ENCODE data around the gene VANGL2. TPM values are rescaled to one million over a fixed set of nuclear protein-coding genes. Genes with fewer than 3 reads are reported as not detected.

Gene VANGL2
- total and polyA plus RNA-seq, 9 of the 15 experiments (the other 6 are each of a cell fraction or from before 2014, with no cell fraction given) = 0.28 to 4.0 (median 0.98) TPM

GRCh38 chr1:160428655-160429054 is 28.3 kb downstream of the VANGL2 start (continued):
- TF ChIP-seq PATZ1 (CRISPR knock-in tag; IDR thresholded peaks at IDR 0.05; ENCODE audit: borderline replicate concordance) = no peak
- TF ChIP-seq ZNF766 (CRISPR knock-in tag; conservative IDR thresholded peaks at IDR 0.05) = peak; percentile 75; the same call in 1 of the 2 replicates
- TF ChIP-seq BCL6 (CRISPR knock-in tag; IDR thresholded peaks at IDR 0.05) = no peak

GRCh38 chr1:160429125-160429561 is 28.8 kb downstream of the VANGL2 start:
- Histone ChIP-seq H3K4me3 (no peak overlapping the region), H3K9me1 (ENCODE audit: control insufficient read depth, insufficient read depth, low read length) (no peaks in the 10 kb centered on the region), H3K9ac (ENCODE audit: insufficient read depth in 1 of 2, low read depth in 2 of 2, low read length in 2 of 2) (no peak overlapping the region), H3K4me2 (ENCODE audit: insufficient read depth, low read length) (no peak overlapping the region), H3K36me3 (ENCODE audit: control insufficient read depth, insufficient read depth, low read length) (no peaks in the 10 kb centered on the region), H3K79me2 (ENCODE audit: control insufficient read depth, insufficient read depth, low read length) (no peaks in the 10 kb centered on the region), H2AFZ (ENCODE audit: low read depth, low read length) (peak overlapping the region; percentile 41), H4K20me1 (replicated peaks; ENCODE audit: control insufficient read depth, insufficient read depth, low read length) (no peaks in the 10 kb centered on the region), H3K27ac (ENCODE audit: extremely low read depth, low read depth, low read length) (no peak overlapping the region; the same call in 2 of the 3 replicates), H3K9me3 (replicated peaks; ENCODE audit: control insufficient read depth, insufficient read depth, low read depth, low read length) (no peaks in the 10 kb centered on the region), H3K27me3 (ENCODE audit: control insufficient read depth in 2 of 2, insufficient read depth in 2 of 2, low read length in 2 of 2) (no peaks in the 10 kb centered on the region), H3K4me1 (replicated peaks in 1 of 2; ENCODE audit: control insufficient read depth in 2 of 2, insufficient read depth in 2 of 2, low read length in 2 of 2) (peaks cover 4 to 16% of the 10 kb centered on the region in 2 experiments; a peak in 4 of 5 replicates)
- FAIRE-seq (no peak), ATAC-seq (peak; percentile 67), DNase-seq (ENCODE audit: extremely low read depth in 1 of 4, low spot score in 3 of 4) (peak in 1 of 4 experiments; percentile 21)
- CTCF ChIA-PET (ENCODE audit: low intra/inter-chr PET ratio) = interaction anchor here (1.1 to 4.1 kb wide), 5 partner anchors 178 to 525 kb away, joined by 3 to 54 read pairs (median 7); partner anchors contain the start of gene ITLN2
- POLR2A ChIA-PET = interaction anchor here (1.0 kb wide), 1 partner anchor 111 kb away, joined by 4 read pairs; no protein-coding TSS in a partner anchor
- in situ Hi-C loops (cut with MboI) = loop anchor here (5.0 kb wide), 1 partner anchor 178 kb away; no protein-coding TSS in a partner anchor
- no TSS peak for BruUV-seq (replicated peaks)
- intact Hi-C loops (cut with micrococcal nuclease) = loop anchor here (2.0 kb wide), 1 partner anchor 112 kb away; no protein-coding TSS in a partner anchor
- 20% methylated on average over 2 of the region's 2 CpGs for WGBS (ENCODE audit: insufficient coverage, low coverage, missing lambda C conversion rate)
- peak; percentile 35 for TF ChIP-seq RREB1 (CRISPR knock-in tag; IDR thresholded peaks at IDR 0.05)
- TF ChIP-seq SMAD4 (CRISPR knock-in tag; conservative IDR thresholded peaks at IDR 0.05) = 0 out of 2 replicates have a peak, but pooled peaks have one; percentile 4
- TF ChIP-seq CXXC5 (CRISPR knock-in tag; IDR thresholded peaks at IDR 0.05) = 0 out of 2 replicates have a peak, but pooled peaks have one; percentile 10
- TF ChIP-seq SP1 (CRISPR knock-in tag; IDR thresholded peaks at IDR 0.05) = 0 out of 2 replicates have a peak, but pooled peaks have one; percentile 35
- TF ChIP-seq ZNF395 (CRISPR knock-in tag; IDR thresholded peaks at IDR 0.05) = peak; percentile 63; the same call in 1 of the 2 replicates
- TF ChIP-seq DMBX1 (CRISPR knock-in tag; IDR thresholded peaks at IDR 0.05; ENCODE audit: borderline replicate concordance) = peak; percentile 27; the same call in 1 of the 2 replicates
- TF ChIP-seq ZNF311 (CRISPR knock-in tag; IDR thresholded peaks at IDR 0.05) = peak; percentile 63; the same call in 1 of the 2 replicates
- TF ChIP-seq ZNF766 (CRISPR knock-in tag; conservative IDR thresholded peaks at IDR 0.05) = 0 out of 2 replicates have a peak, but pooled peaks have one; percentile 42

All from K562 (cell line).